CD8-positive, alpha-beta memory T cell (primary cell): ENCODE measurements around the gene PCDHGA1. TPM values are rescaled to one million over a fixed set of nuclear protein-coding genes. Genes with fewer than 3 reads are reported as not detected.
A peak's percentile ranks its signal among the peaks of the same experiment; 100 is the strongest.

Source experiments
- CTCF ChIA-PET: fragments of 350-600 bp; sonication (Branson Sonifier 250); formaldehyde crosslinking; loops from one replicate; lab custom pipeline; 2021; ENCODE audit warnings: antibody characterized with exemption; lab: Charles Lee
- POLR2A ChIA-PET: fragments of 350-600 bp; sonication (Branson Sonifier 250); formaldehyde crosslinking; loops from one replicate; lab custom pipeline; 2021; ENCODE audit warnings: antibody characterized with exemption; lab: Charles Lee
- DNase-seq, 5 donors: peaks; one replicate each; pipeline versions ENCODE4 v3.0.0 to v3.0.0-alpha.2; 2020 to 2022; ENCODE audit warnings: mixed read lengths in 1 of 5
- H3K27ac ChIP-seq: one replicate; pipeline ENCODE4 v1.7.0; 2013; ENCODE audit warnings: low read depth, mild to moderate bottlenecking, low read length, moderate library complexity
- H3K27me3 ChIP-seq: 2 replicates; pipeline ENCODE4 v1.7.0; 2013; ENCODE audit warnings: low read length, mild to moderate bottlenecking; ENCODE audit not compliant: insufficient read depth, poor library complexity, severe bottlenecking
- H3K36me3 ChIP-seq: 2 replicates; pipeline ENCODE4 v1.7.0; 2013; ENCODE audit warnings: mild to moderate bottlenecking, low read length, moderate library complexity; ENCODE audit not compliant: insufficient read depth
- H3K4me1 ChIP-seq: 2 replicates; pipeline ENCODE4 v1.7.0; 2013; ENCODE audit warnings: mild to moderate bottlenecking, low read length, moderate library complexity; ENCODE audit not compliant: insufficient read depth
- H3K4me3 ChIP-seq: 2 replicates; pipeline ENCODE4 v1.7.0; 2013; ENCODE audit warnings: mild to moderate bottlenecking, low read length
- H3K9me3 ChIP-seq: 2 replicates; pipeline ENCODE4 v1.7.0; 2013; ENCODE audit warnings: mild to moderate bottlenecking, low read length
- H3K27ac Mint-ChIP-seq, 8 donors: one replicate each; pipeline ENCODE4 v1.8.0; 2020 to 2021; ENCODE audit warnings: mixed read lengths in 8 of 8, mild to moderate bottlenecking in 6 of 8, inconsistent platforms in 3 of 8, moderate library complexity in 3 of 8
- H3K27me3 Mint-ChIP-seq, 2 donors: one replicate each; pipeline ENCODE4 v1.8.0; 2020 to 2021; ENCODE audit warnings: mixed read lengths in 2 of 2, mild to moderate bottlenecking in 1 of 2, moderate library complexity in 1 of 2
- H3K36me3 Mint-ChIP-seq, 3 donors: one replicate each; pipeline ENCODE4 v1.8.0; 2020 to 2021; ENCODE audit warnings: mixed read lengths in 3 of 3, inconsistent platforms in 1 of 3, mild to moderate bottlenecking in 1 of 3
- H3K4me1 Mint-ChIP-seq, 3 donors: one replicate each; pipeline ENCODE4 v1.8.0; 2020 to 2021; ENCODE audit warnings: mixed read lengths in 3 of 3, inconsistent platforms in 1 of 3, mild to moderate bottlenecking in 1 of 3
- H3K4me3 Mint-ChIP-seq, 7 donors: one replicate each; pipeline ENCODE4 v1.8.0; 2020 to 2021; ENCODE audit warnings: mixed read lengths in 7 of 7, mild to moderate bottlenecking in 6 of 7, moderate library complexity in 4 of 7, inconsistent platforms in 2 of 7
- H3K9me3 Mint-ChIP-seq, 5 donors: one replicate each; pipeline ENCODE4 v1.8.0; 2020 to 2022; ENCODE audit warnings: mixed read lengths in 5 of 5, mild to moderate bottlenecking in 3 of 5, moderate library complexity in 2 of 5, inconsistent platforms in 1 of 5
- polyA plus RNA-seq: library from polyadenylated mRNA; unstranded; fragments of 300-500 nt; fragmentation: Illumina TruSeq; gene quantifications from one replicate; pipeline ENCODE4 v1.2.3, GENCODE V29; 2021
- total RNA-seq, 2 experiments: library from RNA; stranded (reverse); gene quantifications; one replicate each; pipeline ENCODE4 v1.2.3, GENCODE V29; 2021

The PCDHGA1 gene
- total and polyA plus RNA-seq, 3 experiments from 2014 or later = 0.07 to 0.09 TPM; not detected in 1

- Histone ChIP-seq H3K9me3 (no peaks in the 10 kb centered on the region), H3K4me3 (no peak overlapping the region), H3K27ac (no peak overlapping the region), H3K27me3 (no peaks in the 10 kb centered on the region), H3K36me3 (no peaks in the 10 kb centered on the region), H3K4me1 (no peaks in the 10 kb centered on the region)
- ChIA-PET POLR2A (no interaction called here), CTCF (interaction anchor here (1.1 to 1.7 kb wide), 5 partner anchors 15 to 186 kb away, joined by 3 to 4 read pairs (median 3); partner anchors contain the start of genes PCDHGA10 and TAF7)
- H3K36me3 Mint-ChIP-seq = no peaks in the 10 kb centered on the region
- no peaks in the 10 kb centered on the region for H3K9me3 Mint-ChIP-seq
- H3K27me3 Mint-ChIP-seq = peaks cover 0 to 4% of the 10 kb centered on the region in 2 donors
- no peak for DNase-seq
- H3K4me3 Mint-ChIP-seq = no peak overlapping the region
- H3K4me1 Mint-ChIP-seq = peaks cover 0 to 4% (median 0%) of the 10 kb centered on the region in 3 donors
- no peak overlapping the region for H3K27ac Mint-ChIP-seq
Observed at GRCh38 chr5:141506381-141507155, 176.3 kb downstream of the PCDHGA1 start.

GRCh38 chr5:141507387-141508091 lies 177.2 kb downstream of the PCDHGA1 start:
- H3K27me3 Mint-ChIP-seq = no peaks in the 10 kb centered on the region
- POLR2A ChIA-PET = no interaction called here
- H3K4me3 Mint-ChIP-seq = no peak overlapping the region
- no peak for DNase-seq
- Histone ChIP-seq H3K36me3 (no peaks in the 10 kb centered on the region), H3K4me1 (peaks cover 3% of the 10 kb centered on the region), H3K4me3 (no peak overlapping the region), H3K27me3 (no peaks in the 10 kb centered on the region), H3K9me3 (no peaks in the 10 kb centered on the region), H3K27ac (no peak overlapping the region)
- peaks cover 2 to 7% (median 3%) of the 10 kb centered on the region in 3 donors for H3K4me1 Mint-ChIP-seq
- H3K36me3 Mint-ChIP-seq = no peaks in the 10 kb centered on the region
- H3K27ac Mint-ChIP-seq = peak overlapping the region in 2 of 8 donors; percentile 36 to 68
- no peaks in the 10 kb centered on the region for H3K9me3 Mint-ChIP-seq
- CTCF ChIA-PET = interaction anchor here (1.1 to 1.7 kb wide), 6 partner anchors 14 to 187 kb away, joined by 3 to 4 read pairs (median 3); partner anchors contain the start of genes PCDHGA10 and TAF7

GRCh38 chr5:141508440-141508797 lies 178.1 kb downstream of the PCDHGA1 start:
- H3K27me3 Mint-ChIP-seq = no peaks in the 10 kb centered on the region
- H3K36me3 ChIP-seq = no peaks in the 10 kb centered on the region
- H3K36me3 Mint-ChIP-seq = peaks cover 0 to 2% (median 0%) of the 10 kb centered on the region in 3 donors
- no peaks in the 10 kb centered on the region for H3K9me3 Mint-ChIP-seq
- H3K27me3 ChIP-seq = no peaks in the 10 kb centered on the region
- no peak overlapping the region for H3K27ac ChIP-seq
- H3K9me3 ChIP-seq = no peaks in the 10 kb centered on the region
- no peak for DNase-seq
- peak overlapping the region in 1 of 8 donors; percentile 51 for H3K27ac Mint-ChIP-seq
- POLR2A ChIA-PET = no interaction called here
- peaks cover 7% of the 10 kb centered on the region for H3K4me1 ChIP-seq
- peaks cover 9 to 13% (median 10%) of the 10 kb centered on the region in 3 donors for H3K4me1 Mint-ChIP-seq
- no peak overlapping the region for H3K4me3 ChIP-seq
- CTCF ChIA-PET = interaction anchor here (1.2 to 7.9 kb wide), 3 partner anchors 15 to 188 kb away, joined by 3 to 67 read pairs (median 3); partner anchors contain the start of gene TAF7
- H3K4me3 Mint-ChIP-seq = peak overlapping the region in 1 of 7 donors; percentile 16

GRCh38 chr5:141508798-141509611 lies 178.7 kb downstream of the PCDHGA1 start:
- H3K27me3 ChIP-seq = no peaks in the 10 kb centered on the region
- CTCF ChIA-PET = interaction anchor here (1.2 to 7.9 kb wide), 3 partner anchors 14 to 188 kb away, joined by 3 to 67 read pairs (median 3); partner anchors contain the start of gene TAF7
- Mint-ChIP-seq H3K9me3 (no peaks in the 10 kb centered on the region), H3K36me3 (peaks cover 0 to 6% (median 0%) of the 10 kb centered on the region in 3 donors), H3K27me3 (no peaks in the 10 kb centered on the region), H3K27ac (no peak overlapping the region), H3K4me3 (no peak overlapping the region), H3K4me1 (peaks cover 15 to 19% (median 15%) of the 10 kb centered on the region in 3 donors)
- H3K4me3 ChIP-seq = no peak overlapping the region
- DNase-seq = no peak
- no peaks in the 10 kb centered on the region for H3K36me3 ChIP-seq
- no peaks in the 10 kb centered on the region for H3K9me3 ChIP-seq
- no peak overlapping the region for H3K27ac ChIP-seq
- H3K4me1 ChIP-seq = peaks cover 13% of the 10 kb centered on the region
- POLR2A ChIA-PET = no interaction called here

- Mint-ChIP-seq H3K9me3 (no peaks in the 10 kb centered on the region), H3K4me3 (no peak overlapping the region), H3K27me3 (no peaks in the 10 kb centered on the region), H3K36me3 (peaks cover 0 to 15% (median 0%) of the 10 kb centered on the region in 3 donors), H3K27ac (peak overlapping the region in 1 of 8 donors; percentile 63), H3K4me1 (peaks cover 24 to 26% (median 25%) of the 10 kb centered on the region in 3 donors)
- H3K4me1 ChIP-seq = peaks cover 23% of the 10 kb centered on the region
- H3K9me3 ChIP-seq = no peaks in the 10 kb centered on the region
- H3K4me3 ChIP-seq = no peak overlapping the region
- no peak overlapping the region for H3K27ac ChIP-seq
- ChIA-PET CTCF (interaction anchor here (1.6 to 7.9 kb wide), 2 partner anchors 13 to 190 kb away, joined by 3 to 67 read pairs; partner anchors contain the start of gene TAF7), POLR2A (no interaction called here)
- H3K27me3 ChIP-seq = no peaks in the 10 kb centered on the region
- H3K36me3 ChIP-seq = peaks cover 10% of the 10 kb centered on the region
- DNase-seq = no peak
Observed at GRCh38 chr5:141510160-141510559, 179.8 kb downstream of the PCDHGA1 start.

- H3K27ac ChIP-seq = no peak overlapping the region
- peaks cover 0 to 1% of the 10 kb centered on the region in 2 donors for H3K27me3 Mint-ChIP-seq
- peak overlapping the region in 1 of 8 donors; percentile 29 for H3K27ac Mint-ChIP-seq
- POLR2A ChIA-PET = no interaction called here
- H3K9me3 Mint-ChIP-seq = no peaks in the 10 kb centered on the region
- peak overlapping the region in 2 of 7 donors; percentile 35 to 73 for H3K4me3 Mint-ChIP-seq
- peaks cover 27 to 34% (median 29%) of the 10 kb centered on the region in 3 donors for H3K4me1 Mint-ChIP-seq
- peaks cover 12% of the 10 kb centered on the region for H3K36me3 ChIP-seq
- no peaks in the 10 kb centered on the region for H3K27me3 ChIP-seq
- H3K4me1 ChIP-seq = peaks cover 23% of the 10 kb centered on the region
- no peaks in the 10 kb centered on the region for H3K9me3 ChIP-seq
- H3K36me3 Mint-ChIP-seq = peaks cover 0 to 24% (median 2%) of the 10 kb centered on the region in 3 donors
- H3K4me3 ChIP-seq = no peak overlapping the region
- no peak for DNase-seq
- CTCF ChIA-PET = interaction anchor here (0.7 to 7.9 kb wide), 6 partner anchors 12 to 192 kb away, joined by 3 to 67 read pairs (median 10); partner anchors contain the start of genes PCDHGA1 and TAF7
Observed at GRCh38 chr5:141510850-141511601, 180.7 kb downstream of the PCDHGA1 start.
